Stimulated activated naive CD8-positive, alpha-beta T cell treated with anti-CD3 and anti-CD28 coated beads, Interleukin-15, amount 100 ng/mL, for 72 hours (primary cell): ENCODE measurements around the gene RAP1GAP2.
"Not testable (repeated sequence)": the region's sequence is repeated elsewhere in the genome, so short reads cannot be mapped to it uniquely, and the experiment has no call there.

ENCODE experiments used
- ATAC-seq: fragments of 150-1000 bp; cut with Tn5 transposase; 2 replicates; pipeline ENCODE4 v1.10.0; 2021; ENCODE audit warnings: mild to moderate bottlenecking, moderate library complexity
- DNase-seq, 2 donors: peaks; one replicate each; pipeline ENCODE4 v3.0.0; 2021 to 2022
- H3K27ac Mint-ChIP-seq, 2 donors: one replicate each; pipeline ENCODE4 v1.8.0; 2022; ENCODE audit warnings: mild to moderate bottlenecking in 2 of 2, mixed read lengths in 2 of 2, moderate library complexity in 2 of 2
- H3K27me3 Mint-ChIP-seq: one replicate; pipeline ENCODE4 v1.8.0; 2022; ENCODE audit warnings: mixed read lengths
- H3K4me1 Mint-ChIP-seq: one replicate; pipeline ENCODE4 v1.8.0; 2022; ENCODE audit warnings: mild to moderate bottlenecking, mixed read lengths
- H3K4me3 Mint-ChIP-seq, 2 donors: one replicate each; pipeline ENCODE4 v1.8.0; 2022; ENCODE audit warnings: mild to moderate bottlenecking in 2 of 2, mixed read lengths in 2 of 2, moderate library complexity in 1 of 2
- H3K9me3 Mint-ChIP-seq, 2 donors: one replicate each; pipeline ENCODE4 v1.8.0; 2022; ENCODE audit warnings: mixed read lengths in 2 of 2

RAP1GAP2 gene

DNA sequence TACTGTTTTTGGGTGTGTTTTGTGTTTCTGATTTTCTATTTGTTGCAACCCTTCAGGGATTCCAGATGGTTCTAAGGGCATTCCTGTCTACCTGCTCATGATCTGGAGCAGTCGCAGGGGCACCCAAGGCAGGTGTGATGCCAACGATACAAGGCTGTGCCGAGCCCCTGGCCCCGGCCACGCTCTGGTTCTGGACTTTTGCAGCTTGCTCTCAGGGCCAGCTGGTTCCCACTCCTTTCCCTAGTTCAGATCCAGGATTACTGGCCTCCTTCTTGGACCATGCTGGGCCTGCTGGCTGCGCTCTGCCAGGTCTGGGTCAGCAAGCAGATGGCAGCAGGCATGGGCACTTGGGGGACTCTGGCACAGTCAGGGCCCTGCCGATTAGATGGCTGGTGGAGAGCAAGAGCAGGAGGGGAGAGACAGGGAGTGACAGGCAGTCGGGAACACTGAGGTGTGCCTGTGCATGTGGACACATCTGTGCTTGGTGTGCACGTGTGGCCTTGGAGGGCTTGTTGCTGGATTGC, 15.2 kb upstream of the RAP1GAP2 start:
- no peak for ATAC-seq
- Mint-ChIP-seq H3K27me3 (peaks cover 48% of the 10 kb centered on the region), H3K4me1 (peaks cover 9% of the 10 kb centered on the region), H3K4me3 (no peak overlapping the region), H3K9me3 (no peaks in the 10 kb centered on the region), H3K27ac (no peak overlapping the region)
- no peak for DNase-seq

DNA sequence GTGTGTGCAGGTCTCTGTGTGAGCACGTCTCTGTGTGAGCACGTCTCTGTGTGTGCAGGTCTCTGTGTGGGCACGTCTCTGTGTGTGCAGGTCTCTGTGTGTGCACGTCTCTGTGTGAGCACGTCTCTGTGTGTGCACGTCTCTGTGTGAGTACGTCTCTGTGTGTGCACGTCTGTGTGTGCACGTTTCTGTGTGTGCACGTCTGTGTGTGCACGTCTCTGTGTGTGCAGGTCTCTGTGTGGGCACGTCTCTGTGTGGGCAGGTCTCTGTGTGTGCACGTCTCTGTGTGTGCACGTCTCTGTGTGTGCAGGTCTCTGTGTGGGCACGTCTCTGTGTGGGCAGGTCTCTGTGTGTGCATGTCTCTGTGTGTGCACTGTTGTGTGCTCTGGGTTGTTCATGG, 14.6 kb upstream of the RAP1GAP2 start:
- not testable (repeated sequence) for H3K27ac Mint-ChIP-seq, DNase-seq, ATAC-seq, H3K9me3 Mint-ChIP-seq, H3K4me3 Mint-ChIP-seq
- Mint-ChIP-seq H3K27me3 (peaks cover 42% of the 10 kb centered on the region), H3K4me1 (peaks cover 12% of the 10 kb centered on the region)

DNA sequence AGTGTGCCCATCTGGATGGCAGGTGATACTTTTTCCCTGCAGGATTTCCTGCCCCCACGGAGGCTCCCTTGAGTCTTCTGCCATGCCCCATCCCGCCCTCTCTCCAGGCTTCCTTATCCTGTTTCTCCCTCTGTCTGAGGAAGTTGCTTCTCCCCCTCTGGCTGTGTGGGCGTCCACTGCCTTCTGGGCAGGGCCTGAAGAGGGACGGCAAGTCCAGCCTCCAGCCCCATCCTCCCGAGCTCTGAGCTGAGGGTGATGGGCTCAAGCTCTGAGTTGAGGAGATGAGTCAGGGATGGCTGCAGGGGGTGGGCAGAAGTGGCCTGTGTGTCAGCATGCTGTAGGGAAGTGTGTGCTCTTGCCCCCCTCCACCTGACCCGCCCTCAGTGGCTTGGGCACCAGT, 14.2 kb upstream of the RAP1GAP2 start:
- Mint-ChIP-seq H3K27ac (no peak overlapping the region), H3K9me3 (no peaks in the 10 kb centered on the region), H3K4me1 (peaks cover 8% of the 10 kb centered on the region), H3K4me3 (no peak overlapping the region), H3K27me3 (peaks cover 37% of the 10 kb centered on the region)
- ATAC-seq (no peak), DNase-seq (no peak)

DNA sequence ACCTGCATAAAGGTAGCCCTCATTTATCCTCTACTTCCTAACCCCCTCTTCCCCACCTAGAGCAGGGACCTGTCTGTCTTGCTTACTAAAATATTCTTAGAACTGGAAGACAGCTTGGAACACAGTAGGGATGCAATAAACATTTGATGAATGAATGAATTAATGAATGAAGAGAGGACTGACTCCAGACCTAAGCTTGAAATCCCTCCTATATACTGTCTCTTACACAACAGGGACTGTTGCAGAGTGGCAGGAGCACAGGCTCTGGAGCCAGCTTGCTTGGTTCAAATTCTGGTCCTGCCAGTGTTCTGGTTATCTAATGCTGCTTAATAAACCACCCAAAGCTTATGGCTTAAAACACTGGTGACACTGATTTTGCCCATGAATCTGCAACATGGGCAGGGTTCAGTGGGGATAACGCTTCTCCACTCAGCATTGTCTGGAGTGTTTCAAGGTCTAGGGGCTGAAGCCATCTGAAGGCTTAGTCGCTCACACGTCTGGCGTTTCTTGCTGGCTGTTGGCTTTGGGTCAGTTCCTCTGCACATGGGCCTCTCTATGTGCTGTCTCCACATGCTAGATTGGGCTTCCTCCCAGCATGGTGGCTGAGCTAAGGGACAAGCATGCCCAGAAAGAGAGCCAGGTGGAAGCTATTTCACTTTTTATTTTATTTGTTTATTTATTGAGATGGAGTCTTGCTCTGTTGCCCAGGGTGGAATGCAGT, 12.8 kb upstream of the RAP1GAP2 start:
- DNase-seq (no peak), ATAC-seq (no peak)
- Mint-ChIP-seq H3K27me3 (peaks cover 34% of the 10 kb centered on the region), H3K9me3 (no peaks in the 10 kb centered on the region), H3K4me1 (peaks cover 6% of the 10 kb centered on the region), H3K4me3 (no peak overlapping the region), H3K27ac (no peak overlapping the region)

DNA sequence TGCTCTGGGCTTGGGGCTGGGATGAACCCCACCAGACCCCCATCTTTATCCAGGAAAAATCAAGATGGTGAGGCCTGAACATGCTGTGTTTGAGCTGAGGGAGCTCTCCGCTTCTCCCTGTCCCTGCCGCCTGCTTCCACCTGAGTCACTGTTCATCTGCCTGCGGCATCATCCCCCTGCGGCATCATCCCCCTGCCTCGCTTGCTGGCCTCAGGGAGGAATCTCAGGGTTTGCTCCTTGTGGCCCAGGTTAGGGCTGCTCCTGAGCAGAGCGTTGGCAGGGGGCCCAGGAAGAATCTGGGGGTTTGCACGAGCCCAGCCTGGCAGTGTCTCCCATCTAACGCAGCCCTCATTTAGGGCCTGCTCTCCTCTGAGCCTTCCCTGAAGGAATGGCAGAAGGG, 11.4 kb upstream of the RAP1GAP2 start:
- Mint-ChIP-seq H3K9me3 (no peaks in the 10 kb centered on the region), H3K27me3 (peaks cover 30% of the 10 kb centered on the region), H3K27ac (no peak overlapping the region), H3K4me1 (peaks cover 6% of the 10 kb centered on the region), H3K4me3 (no peak overlapping the region)
- DNase-seq (no peak), ATAC-seq (no peak)

DNA sequence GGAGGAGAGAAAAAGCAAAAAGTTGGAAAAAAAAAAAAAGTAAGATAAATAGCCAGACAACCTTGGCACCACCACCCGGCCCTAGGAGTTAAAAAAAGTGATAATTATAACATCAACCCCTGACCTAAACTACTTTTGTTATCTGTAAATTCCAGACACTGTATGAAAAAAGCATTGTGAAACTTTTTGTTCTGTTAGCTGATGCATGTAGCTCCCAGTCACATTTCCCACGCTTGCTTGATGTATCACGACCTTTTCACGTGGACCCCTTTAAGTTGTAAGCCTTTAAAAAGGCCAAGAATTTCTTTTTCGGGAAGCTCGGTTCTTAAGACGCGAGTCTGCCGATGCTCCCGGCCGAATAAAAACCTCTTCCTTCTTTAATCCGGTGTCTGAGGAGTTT, 10.9 kb upstream of the RAP1GAP2 start:
- not testable (repeated sequence) for H3K4me3 Mint-ChIP-seq, DNase-seq, H3K4me1 Mint-ChIP-seq, ATAC-seq, H3K9me3 Mint-ChIP-seq, H3K27ac Mint-ChIP-seq
- peaks cover 33% of the 10 kb centered on the region for H3K27me3 Mint-ChIP-seq

DNA sequence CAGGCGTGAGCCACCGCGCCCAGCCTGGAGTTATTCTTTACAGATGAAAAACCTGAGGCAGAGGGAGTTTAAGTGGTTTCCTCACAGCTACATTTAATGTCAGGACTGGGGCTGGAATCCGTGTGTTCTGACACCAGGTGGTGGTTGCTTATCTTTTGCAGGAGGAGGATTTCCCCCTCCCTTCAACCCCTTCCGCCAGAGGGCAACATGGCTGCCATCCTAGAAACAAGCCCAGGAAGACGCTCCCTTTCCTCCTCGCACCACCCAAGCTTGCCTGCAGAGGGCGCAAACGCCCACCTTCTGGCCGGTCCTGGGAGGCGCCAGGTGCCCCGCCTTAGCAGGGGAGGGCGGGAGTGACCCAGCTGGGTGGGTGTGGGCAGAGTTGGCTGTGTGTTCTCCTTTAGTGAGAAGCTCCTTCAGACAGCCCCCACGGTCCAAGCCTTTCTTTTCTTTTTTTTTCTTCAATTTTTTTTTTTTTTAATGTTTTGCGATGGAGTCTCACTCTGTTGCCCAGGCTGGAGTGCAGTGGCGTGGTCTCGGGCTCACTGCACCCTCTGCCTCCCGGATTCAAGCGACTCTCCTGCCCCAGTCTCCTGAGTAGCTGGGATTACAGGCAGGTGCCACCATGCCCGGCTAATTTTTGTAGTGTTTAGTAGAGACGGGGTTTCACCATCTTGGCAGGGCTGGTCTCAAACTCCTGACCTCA, 9.9 kb upstream of the RAP1GAP2 start:
- H3K4me1 Mint-ChIP-seq: peaks cover 9% of the 10 kb centered on the region
- peaks cover 42% of the 10 kb centered on the region for H3K27me3 Mint-ChIP-seq
- no peaks in the 10 kb centered on the region for H3K9me3 Mint-ChIP-seq
- ATAC-seq (peak; percentile 98), DNase-seq (peak; percentile 86 to 90)
- peak overlapping the region in 1 of 2 donors; percentile 31 for H3K4me3 Mint-ChIP-seq
- H3K27ac Mint-ChIP-seq: no peak overlapping the region

DNA sequence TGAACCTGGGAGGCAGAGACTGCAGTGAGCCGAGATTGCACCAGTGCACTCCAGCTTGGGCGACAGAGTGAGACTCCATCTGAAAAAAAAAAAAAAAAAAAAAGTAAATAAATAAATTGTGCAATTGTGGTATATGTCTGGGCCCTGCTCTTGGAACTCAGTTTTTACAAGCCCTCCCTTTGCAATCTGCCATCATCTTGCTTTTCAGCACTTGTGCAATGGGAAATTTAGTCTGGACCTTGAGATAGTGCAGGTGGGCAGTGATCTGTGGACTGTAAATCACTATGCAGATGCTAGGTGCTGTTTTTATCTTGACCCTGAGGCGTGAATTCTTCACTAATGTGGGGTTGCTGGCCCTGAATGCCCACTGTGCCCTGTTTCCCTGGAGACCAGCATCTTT, 6.5 kb upstream of the RAP1GAP2 start:
- Mint-ChIP-seq H3K4me1 (peaks cover 43% of the 10 kb centered on the region), H3K27ac (no peak overlapping the region), H3K9me3 (no peaks in the 10 kb centered on the region), H3K4me3 (no peak overlapping the region), H3K27me3 (peaks cover 61% of the 10 kb centered on the region)
- DNase-seq: no peak
- no peak for ATAC-seq

DNA sequence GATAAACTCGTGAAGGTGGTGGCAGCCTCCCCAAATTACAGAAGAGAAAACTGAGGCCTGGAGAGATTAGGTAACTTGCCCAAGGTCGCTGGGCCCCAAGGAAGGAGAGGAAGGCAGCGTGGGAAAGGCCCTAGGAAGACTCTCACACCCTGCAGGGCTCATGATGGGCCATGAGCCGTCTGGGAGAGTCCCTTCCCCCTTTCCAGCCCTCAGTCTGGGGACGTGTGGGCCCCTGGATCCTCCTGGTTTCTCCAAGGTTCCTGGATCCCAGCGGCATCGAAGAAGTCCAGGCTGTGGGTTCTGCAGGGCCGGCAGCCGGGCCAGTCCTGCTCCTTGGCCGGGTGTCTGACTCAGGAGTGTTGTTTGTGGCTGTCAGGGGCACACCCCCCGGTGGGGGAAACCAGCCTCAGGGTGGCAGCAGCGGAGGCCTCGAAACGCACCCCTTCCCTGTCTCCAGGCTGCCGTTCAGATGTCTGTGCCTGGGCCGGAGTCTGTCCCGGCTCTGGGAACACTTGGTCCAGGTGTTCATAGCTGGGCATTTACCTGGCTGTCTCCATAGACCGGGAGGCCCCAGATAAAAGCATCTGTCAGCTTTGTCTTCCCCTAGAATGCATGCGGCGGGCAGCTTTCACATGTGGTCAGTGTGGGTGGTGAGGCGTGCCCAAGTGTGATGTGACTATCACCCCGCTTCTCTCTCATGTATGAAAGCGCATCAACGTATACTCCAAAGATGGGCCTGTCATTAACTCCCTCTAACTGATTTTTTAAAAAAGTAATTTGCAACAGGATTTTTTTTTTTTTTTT, 3.7 kb upstream of the RAP1GAP2 start:
- Mint-ChIP-seq H3K4me1 (peaks cover 66% of the 10 kb centered on the region), H3K27me3 (peaks cover 90% of the 10 kb centered on the region), H3K27ac (no peak overlapping the region), H3K4me3 (peak overlapping the region; percentile 24 to 31), H3K9me3 (no peaks in the 10 kb centered on the region)
- peak; percentile 92 for ATAC-seq
- peak; percentile 77 to 87 for DNase-seq

DNA sequence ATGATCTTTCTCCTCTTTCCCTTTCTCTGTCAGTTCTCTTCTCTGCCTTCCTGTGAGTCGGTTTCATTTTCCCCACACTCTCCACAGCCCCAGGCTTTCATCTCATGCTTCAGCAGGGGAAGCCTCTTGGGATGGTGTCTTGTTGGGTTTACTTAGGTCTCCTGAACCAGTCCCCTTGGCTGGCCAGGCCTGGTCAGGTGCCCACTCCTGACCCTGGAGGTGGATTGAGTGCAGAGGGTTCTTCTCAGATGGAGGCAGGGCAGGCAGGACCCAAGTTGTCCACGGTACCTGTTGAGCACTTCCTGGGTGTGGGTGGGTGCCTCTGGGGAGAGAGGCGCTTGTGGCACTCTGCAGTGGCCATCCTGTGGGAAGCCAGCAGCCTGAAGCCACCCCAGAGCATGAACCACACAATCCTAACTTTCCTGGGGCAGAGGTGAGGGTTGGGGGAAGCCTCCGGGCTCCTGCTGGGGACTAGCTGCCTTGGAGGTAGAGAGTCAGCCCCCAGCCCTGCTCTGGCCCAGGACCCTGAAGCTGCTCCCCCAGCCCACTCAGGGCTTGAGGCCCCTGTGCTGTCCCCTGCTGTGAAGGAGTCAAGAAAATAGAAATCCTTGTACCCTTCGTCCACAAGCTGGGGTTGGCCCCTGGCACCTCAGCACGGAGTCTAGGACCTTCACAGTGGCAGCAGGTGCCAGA, 2.0 kb upstream of the RAP1GAP2 start:
- no peak for DNase-seq
- Mint-ChIP-seq H3K27me3 (peaks cover 93% of the 10 kb centered on the region), H3K9me3 (no peaks in the 10 kb centered on the region), H3K4me3 (peak overlapping the region in 1 of 2 donors; percentile 75), H3K27ac (no peak overlapping the region), H3K4me1 (peaks cover 81% of the 10 kb centered on the region)
- ATAC-seq: no peak

DNA sequence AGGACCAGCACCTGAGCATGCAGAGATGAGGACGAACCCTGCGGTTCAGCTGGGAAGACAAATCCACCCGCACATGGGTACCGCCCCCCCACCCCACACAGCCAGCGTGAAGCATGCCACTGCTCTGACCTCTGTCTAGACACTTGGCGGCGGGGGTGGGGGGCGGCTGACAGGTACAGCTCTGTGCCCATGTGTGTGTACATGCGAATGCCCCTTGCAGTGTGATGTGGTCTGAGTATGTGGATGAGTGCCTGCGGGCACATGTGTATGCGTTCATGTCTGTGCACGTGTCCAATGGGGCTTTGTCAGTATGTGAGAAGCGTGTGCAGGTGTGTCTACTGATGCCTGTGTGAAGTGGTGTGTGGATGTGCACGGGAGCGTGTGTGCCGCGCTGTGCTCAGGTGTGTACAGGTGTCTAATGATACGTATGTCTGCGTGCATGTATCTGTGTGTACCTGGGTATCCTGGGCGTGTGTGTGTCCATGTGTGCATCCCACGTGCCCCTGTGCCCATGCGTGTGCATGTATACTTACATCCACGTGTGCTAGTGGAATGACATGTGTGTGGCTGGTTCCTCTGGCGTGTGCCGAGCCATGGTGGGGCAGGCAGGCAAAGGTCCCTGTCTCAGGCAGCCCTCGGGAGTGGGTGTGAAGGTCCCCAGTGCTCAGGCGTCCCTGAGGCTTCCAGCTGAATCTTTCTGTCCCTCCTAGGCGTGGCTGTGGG, 636 bp upstream of the RAP1GAP2 start:
- Mint-ChIP-seq H3K9me3 (no peaks in the 10 kb centered on the region), H3K27me3 (peaks cover 89% of the 10 kb centered on the region), H3K4me1 (peaks cover 87% of the 10 kb centered on the region), H3K27ac (no peak overlapping the region), H3K4me3 (peak overlapping the region; percentile 57 to 71)
- DNase-seq: no peak
- ATAC-seq: peak; percentile 1

DNA sequence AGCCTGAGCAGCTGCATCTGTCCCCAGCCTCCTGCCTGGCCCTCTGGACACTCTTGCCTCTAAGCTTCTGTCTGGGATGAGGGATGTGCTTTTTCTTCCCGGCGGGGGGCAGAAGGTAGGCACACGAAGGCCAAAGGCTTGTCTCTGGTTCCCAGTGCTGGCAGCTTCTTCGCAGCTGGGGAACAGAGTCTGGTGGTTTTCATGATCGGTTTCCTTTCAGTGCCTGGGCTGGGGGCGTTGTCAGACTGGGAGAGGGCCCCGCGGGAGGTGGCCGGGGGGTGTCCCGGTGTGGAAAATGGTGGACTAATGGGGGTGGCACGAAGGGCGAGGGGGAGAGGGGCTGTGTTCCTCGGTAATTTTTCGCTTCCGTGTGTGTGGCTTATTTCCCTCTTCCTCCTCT, 988 bp downstream of the RAP1GAP2 start:
- Mint-ChIP-seq H3K9me3 (no peaks in the 10 kb centered on the region), H3K27me3 (peaks cover 74% of the 10 kb centered on the region), H3K4me1 (peaks cover 75% of the 10 kb centered on the region), H3K4me3 (peak overlapping the region in 1 of 2 donors; percentile 57), H3K27ac (no peak overlapping the region)
- no peak for ATAC-seq
- DNase-seq: no peak

DNA sequence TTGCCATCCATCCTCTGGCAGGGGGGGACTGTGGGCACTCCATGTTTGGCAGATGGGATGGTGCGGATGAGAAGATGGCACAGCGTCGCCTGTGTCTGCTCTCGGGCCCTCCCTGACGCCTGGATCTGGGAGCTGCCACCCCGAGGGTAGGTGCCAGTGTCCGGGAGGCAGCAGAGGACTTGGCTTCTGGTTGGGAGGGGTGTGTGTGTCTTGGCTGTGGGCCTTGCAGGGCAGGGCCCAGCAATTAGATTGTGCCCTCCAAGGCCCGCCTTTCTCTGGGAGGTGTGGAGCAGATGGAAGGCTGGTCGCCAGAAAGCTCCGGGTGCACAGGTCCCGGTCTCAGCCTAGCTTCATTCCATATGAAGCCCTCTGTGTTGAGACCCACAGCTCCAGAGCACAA, 1.4 kb downstream of the RAP1GAP2 start:
- no peak for ATAC-seq
- no peak overlapping the region for H3K4me3 Mint-ChIP-seq
- no peak overlapping the region for H3K27ac Mint-ChIP-seq
- H3K27me3 Mint-ChIP-seq: peaks cover 70% of the 10 kb centered on the region
- no peaks in the 10 kb centered on the region for H3K9me3 Mint-ChIP-seq
- no peak for DNase-seq
- H3K4me1 Mint-ChIP-seq: peaks cover 70% of the 10 kb centered on the region

DNA sequence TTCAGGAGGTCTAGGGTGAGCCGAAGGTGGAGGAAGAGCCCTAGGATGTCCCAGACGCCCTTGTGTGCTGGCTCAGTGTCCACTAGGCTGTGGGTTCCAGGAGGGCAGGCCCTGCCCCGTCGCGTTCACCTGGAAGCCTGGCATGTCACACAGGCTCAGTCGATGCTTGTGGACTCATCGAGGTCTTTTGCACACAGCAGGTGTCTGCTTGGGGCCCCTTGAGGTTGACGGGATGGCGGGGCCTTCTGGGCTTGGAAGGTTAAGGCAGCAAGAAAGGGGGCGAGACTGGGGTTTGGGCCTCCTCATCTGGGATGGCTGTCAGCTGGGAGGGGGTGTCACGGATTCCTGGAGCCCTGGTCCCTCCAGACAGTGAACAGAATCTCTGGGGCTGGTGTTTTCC, 1.9 kb downstream of the RAP1GAP2 start:
- ATAC-seq: no peak
- Mint-ChIP-seq H3K27me3 (peaks cover 68% of the 10 kb centered on the region), H3K9me3 (no peaks in the 10 kb centered on the region), H3K4me3 (no peak overlapping the region), H3K4me1 (peaks cover 65% of the 10 kb centered on the region), H3K27ac (no peak overlapping the region)
- DNase-seq: no peak

DNA sequence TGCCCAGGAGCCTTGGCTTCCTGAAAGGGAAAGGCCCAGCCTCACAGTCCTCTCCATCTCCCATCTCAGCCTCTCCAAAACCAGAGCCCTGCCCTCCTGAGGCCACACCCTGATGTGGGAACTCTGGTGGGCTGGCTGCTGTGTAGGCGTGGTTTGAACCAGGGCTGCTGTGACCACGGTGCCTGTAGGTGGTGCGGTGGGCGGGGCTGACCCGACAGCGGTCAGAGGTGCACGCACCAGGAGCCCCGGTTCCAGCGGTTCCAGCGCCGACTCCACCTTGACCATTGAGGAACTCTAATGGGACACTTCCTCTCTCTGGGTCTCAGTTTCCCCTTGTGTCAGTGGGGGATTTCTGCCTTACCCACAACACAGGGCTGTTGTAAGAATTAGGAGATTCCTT, 2.4 kb downstream of the RAP1GAP2 start:
- H3K4me1 Mint-ChIP-seq: peaks cover 60% of the 10 kb centered on the region
- no peak overlapping the region for H3K27ac Mint-ChIP-seq
- no peak overlapping the region for H3K4me3 Mint-ChIP-seq
- no peak for ATAC-seq
- peaks cover 65% of the 10 kb centered on the region for H3K27me3 Mint-ChIP-seq
- no peaks in the 10 kb centered on the region for H3K9me3 Mint-ChIP-seq
- no peak for DNase-seq
